ENCODE data around the gene ASTN2. TPM values are rescaled to one million over a fixed set of nuclear protein-coding genes. Genes with fewer than 3 reads are reported as not detected.

ASTN2 gene
- total RNA-seq, 1 donor from 2014 or later, result 13.6 TPM

GRCh38 chr9:116685166-116685565 is 729.7 kb downstream of the ASTN2 start:
- H3K36me3 ChIP-seq (ENCODE audit: insufficient read depth, low read length), result no peaks in the 10 kb centered on the region
- TF ChIP-seq EZH2 (IDR thresholded peaks at IDR 0.05; ENCODE audit: insufficient read depth, low read length) (no peak), CTCF (IDR thresholded peaks at IDR 0.05; ENCODE audit: insufficient read depth, low read depth, low read length) (no peak)
- peaks cover 27% of the 10 kb centered on the region for H4K20me1 ChIP-seq (ENCODE audit: insufficient read depth, low read length)
- H3K4me3 ChIP-seq (ENCODE audit: insufficient read depth, low read depth, low read length), result no peak overlapping the region
- DNase-seq (ENCODE audit: low read depth) (no peak), FAIRE-seq (no peak)
- no peak overlapping the region for H2AFZ ChIP-seq (ENCODE audit: low read depth, low read length)
- H3K4me3 Mint-ChIP-seq (ENCODE audit: unreplicated experiment), result no peak overlapping the region
- H3K79me2 ChIP-seq (ENCODE audit: insufficient read depth, low read length), result peaks cover 39% of the 10 kb centered on the region
- peaks cover 25% of the 10 kb centered on the region for H3K4me1 ChIP-seq (ENCODE audit: insufficient read depth, low read length)
- peaks cover 39% of the 10 kb centered on the region for H3K4me1 Mint-ChIP-seq (ENCODE audit: low read depth, unreplicated experiment)
- peaks cover 3% of the 10 kb centered on the region for H3K9me3 Mint-ChIP-seq (ENCODE audit: unreplicated experiment)
- H3K27ac ChIP-seq (ENCODE audit: low read depth, low read length), result no peak overlapping the region
- H3K4me2 ChIP-seq (ENCODE audit: low read length), result no peak overlapping the region
- H3K36me3 Mint-ChIP-seq (ENCODE audit: low read depth, unreplicated experiment), result no peaks in the 10 kb centered on the region
- H3K9ac ChIP-seq (ENCODE audit: low read length), result no peak overlapping the region
- H3K27me3 ChIP-seq (ENCODE audit: insufficient read depth, low read length), result no peaks in the 10 kb centered on the region
- H3K27me3 Mint-ChIP-seq (ENCODE audit: low read depth, unreplicated experiment), result no peaks in the 10 kb centered on the region
- no peak overlapping the region for H3K27ac Mint-ChIP-seq (ENCODE audit: unreplicated experiment)
- H3K9me3 ChIP-seq (ENCODE audit: insufficient read depth, low read depth, low read length), result no peaks in the 10 kb centered on the region

GRCh38 chr9:116683535-116683934 is 731.3 kb downstream of the ASTN2 start:
- Histone ChIP-seq H2AFZ (ENCODE audit: low read depth, low read length) (no peak overlapping the region), H3K9ac (ENCODE audit: low read length) (no peak overlapping the region), H3K36me3 (ENCODE audit: insufficient read depth, low read length) (no peaks in the 10 kb centered on the region), H3K9me3 (ENCODE audit: insufficient read depth, low read depth, low read length) (no peaks in the 10 kb centered on the region), H3K27me3 (ENCODE audit: insufficient read depth, low read length) (no peaks in the 10 kb centered on the region), H3K4me3 (ENCODE audit: insufficient read depth, low read depth, low read length) (no peak overlapping the region), H4K20me1 (ENCODE audit: insufficient read depth, low read length) (peaks cover 10% of the 10 kb centered on the region), H3K79me2 (ENCODE audit: insufficient read depth, low read length) (peaks cover 22% of the 10 kb centered on the region), H3K4me1 (ENCODE audit: insufficient read depth, low read length) (peaks cover 18% of the 10 kb centered on the region), H3K27ac (ENCODE audit: low read depth, low read length) (no peak overlapping the region), H3K4me2 (ENCODE audit: low read length) (no peak overlapping the region)
- Mint-ChIP-seq H3K4me1 (ENCODE audit: low read depth, unreplicated experiment) (peaks cover 27% of the 10 kb centered on the region), H3K36me3 (ENCODE audit: low read depth, unreplicated experiment) (no peaks in the 10 kb centered on the region), H3K27ac (ENCODE audit: unreplicated experiment) (no peak overlapping the region), H3K4me3 (ENCODE audit: unreplicated experiment) (no peak overlapping the region), H3K27me3 (ENCODE audit: low read depth, unreplicated experiment) (no peaks in the 10 kb centered on the region), H3K9me3 (ENCODE audit: unreplicated experiment) (peaks cover 3% of the 10 kb centered on the region)
- TF ChIP-seq EZH2 (IDR thresholded peaks at IDR 0.05; ENCODE audit: insufficient read depth, low read length) (no peak), CTCF (IDR thresholded peaks at IDR 0.05; ENCODE audit: insufficient read depth, low read depth, low read length) (no peak)
- DNase-seq (ENCODE audit: low read depth), result no peak
- FAIRE-seq, result no peak

- Histone ChIP-seq H3K36me3 (ENCODE audit: insufficient read depth, low read length) (no peaks in the 10 kb centered on the region), H3K79me2 (ENCODE audit: insufficient read depth, low read length) (no peaks in the 10 kb centered on the region), H3K4me2 (ENCODE audit: low read length) (no peak overlapping the region), H3K9ac (ENCODE audit: low read length) (no peak overlapping the region), H3K9me3 (ENCODE audit: insufficient read depth, low read depth, low read length) (peaks cover 3% of the 10 kb centered on the region), H3K4me3 (ENCODE audit: insufficient read depth, low read depth, low read length) (no peak overlapping the region), H2AFZ (ENCODE audit: low read depth, low read length) (no peak overlapping the region), H3K27me3 (ENCODE audit: insufficient read depth, low read length) (no peaks in the 10 kb centered on the region), H3K4me1 (ENCODE audit: insufficient read depth, low read length) (no peaks in the 10 kb centered on the region), H4K20me1 (ENCODE audit: insufficient read depth, low read length) (no peaks in the 10 kb centered on the region), H3K27ac (ENCODE audit: low read depth, low read length) (no peak overlapping the region)
- no peak overlapping the region for H3K4me3 Mint-ChIP-seq (ENCODE audit: unreplicated experiment)
- DNase-seq (ENCODE audit: low read depth) (no peak), FAIRE-seq (no peak)
- H3K4me1 Mint-ChIP-seq (ENCODE audit: low read depth, unreplicated experiment), result peaks cover 15% of the 10 kb centered on the region
- TF ChIP-seq EZH2 (IDR thresholded peaks at IDR 0.05; ENCODE audit: insufficient read depth, low read length) (no peak), CTCF (IDR thresholded peaks at IDR 0.05; ENCODE audit: insufficient read depth, low read depth, low read length) (no peak)
- H3K27ac Mint-ChIP-seq (ENCODE audit: unreplicated experiment), result no peak overlapping the region
- H3K27me3 Mint-ChIP-seq (ENCODE audit: low read depth, unreplicated experiment), result no peaks in the 10 kb centered on the region
- peaks cover 5% of the 10 kb centered on the region for H3K36me3 Mint-ChIP-seq (ENCODE audit: low read depth, unreplicated experiment)
- H3K9me3 Mint-ChIP-seq (ENCODE audit: unreplicated experiment), result peaks cover 2% of the 10 kb centered on the region
These were observed 740.5 kb downstream of the ASTN2 start for GRCh38 chr9:116674210-116674980.
